DND-41 (cell line): ENCODE data around the gene KRTAP5-1.

Experiments used
- EZH2 ChIP-seq: IDR thresholded peaks from 3 replicates; pipeline ENCODE4 v1.6.1; 2012; ENCODE audit warnings: borderline replicate concordance, low read depth, mild to moderate bottlenecking, moderate library complexity, low read length, inconsistent platforms; ENCODE audit not compliant: severe bottlenecking
- TF ChIP-seq, protein P1 (sequence below): IDR thresholded peaks from 2 replicates; pipeline ENCODE4 v1.5.1; 2012; ENCODE audit warnings: borderline replicate concordance, low read length, moderate library complexity, mild to moderate bottlenecking; ENCODE audit not compliant: poor library complexity, severe bottlenecking; ENCODE audit errors: extremely low read depth

GRCh38 chr11:1567721-1568100 is 17.4 kb downstream of the KRTAP5-1 start:
- TF ChIP-seq, protein P1, sequence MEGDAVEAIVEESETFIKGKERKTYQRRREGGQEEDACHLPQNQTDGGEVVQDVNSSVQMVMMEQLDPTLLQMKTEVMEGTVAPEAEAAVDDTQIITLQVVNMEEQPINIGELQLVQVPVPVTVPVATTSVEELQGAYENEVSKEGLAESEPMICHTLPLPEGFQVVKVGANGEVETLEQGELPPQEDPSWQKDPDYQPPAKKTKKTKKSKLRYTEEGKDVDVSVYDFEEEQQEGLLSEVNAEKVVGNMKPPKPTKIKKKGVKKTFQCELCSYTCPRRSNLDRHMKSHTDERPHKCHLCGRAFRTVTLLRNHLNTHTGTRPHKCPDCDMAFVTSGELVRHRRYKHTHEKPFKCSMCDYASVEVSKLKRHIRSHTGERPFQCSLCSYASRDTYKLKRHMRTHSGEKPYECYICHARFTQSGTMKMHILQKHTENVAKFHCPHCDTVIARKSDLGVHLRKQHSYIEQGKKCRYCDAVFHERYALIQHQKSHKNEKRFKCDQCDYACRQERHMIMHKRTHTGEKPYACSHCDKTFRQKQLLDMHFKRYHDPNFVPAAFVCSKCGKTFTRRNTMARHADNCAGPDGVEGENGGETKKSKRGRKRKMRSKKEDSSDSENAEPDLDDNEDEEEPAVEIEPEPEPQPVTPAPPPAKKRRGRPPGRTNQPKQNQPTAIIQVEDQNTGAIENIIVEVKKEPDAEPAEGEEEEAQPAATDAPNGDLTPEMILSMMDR, result no peak
- no peak for TF ChIP-seq EZH2
